Spleen (tissue), 11 donors: ENCODE results near the gene SV2C. TPM values are rescaled to one million over a fixed set of nuclear protein-coding genes. Genes with fewer than 3 reads are reported as not detected.

Experiments used
- DNase-seq: peaks from one replicate; pipeline ENCODE4 v3.0.0-alpha.2; 2020
- H3K27ac ChIP-seq, 8 donors: fragments of 200-600 bp; sonication (generic) in 7 of 8; 1 replicate in 4 of 8; 2 replicates in 4 of 8; pipeline versions ENCODE4 v1.5.0 to v1.8.0; 2016 to 2021; ENCODE audit warnings: inconsistent platforms in 4 of 8, mild to moderate bottlenecking in 4 of 8, moderate library complexity in 1 of 8
- H3K27me3 ChIP-seq, 7 donors: fragments of 200-600 bp; sonication (generic) in 6 of 7; replicated peaks in 1 of 7; 1 replicate in 4 of 7; 2 replicates in 3 of 7; pipeline versions ENCODE4 v1.5.0 to v1.8.0; 2016 to 2021; ENCODE audit warnings: inconsistent platforms in 3 of 7, mild to moderate bottlenecking in 1 of 7
- H3K36me3 ChIP-seq, 6 donors: fragments of 200-600 bp; sonication (generic) in 5 of 6; 1 replicate in 4 of 6; 2 replicates in 2 of 6; pipeline versions ENCODE4 v1.5.0 to v1.8.0; 2016 to 2021; ENCODE audit warnings: inconsistent platforms in 2 of 6
- H3K4me1 ChIP-seq, 6 donors: fragments of 200-600 bp; sonication (generic) in 5 of 6; 1 replicate in 3 of 6; 2 replicates in 3 of 6; pipeline versions ENCODE4 v1.5.0 to v1.8.0; 2016 to 2021; ENCODE audit warnings: inconsistent platforms in 3 of 6
- H3K4me3 ChIP-seq, 8 donors: fragments of 200-600 bp; sonication (generic) in 7 of 8; 1 replicate in 4 of 8; 2 replicates in 4 of 8; pipeline versions ENCODE4 v1.5.0 to v1.8.0; 2016 to 2021; ENCODE audit warnings: inconsistent platforms in 4 of 8, mild to moderate bottlenecking in 4 of 8, moderate library complexity in 2 of 8
- H3K9me3 ChIP-seq, 8 donors: fragments of 200-600 bp; sonication (generic) in 7 of 8; 1 replicate in 4 of 8; 2 replicates in 4 of 8; pipeline versions ENCODE4 v1.5.0 to v1.8.0; 2016 to 2021; ENCODE audit warnings: inconsistent platforms in 4 of 8
- POLR2A ChIP-seq, 3 donors: fragments of 450-650 bp; IDR thresholded peaks; one replicate each; pipeline ENCODE4 v1.5.1; 2017; ENCODE audit warnings: antibody characterized with exemption in 3 of 3, mild to moderate bottlenecking in 1 of 3
- POLR2AphosphoS5 ChIP-seq, 3 donors: sonication (generic); formaldehyde crosslinking; IDR thresholded peaks; one replicate each; pipeline ENCODE4 v1.5.1; 2017; ENCODE audit warnings: antibody characterized with exemption in 3 of 3
- WGBS, 5 donors: extraction: QIAGEN DNeasy Blood & Tissue Kit in 3 of 5; methylation state at CpG; one replicate each; pipeline versions ENCODE4 v1.1.5 to v1.1.7; 2013 to 2018; 5-methylcytosine and 5-hydroxymethylcytosine counted together
- intact Hi-C: fragments of 100-400 bp; cut with DNase I; formaldehyde crosslinking; loops from one replicate; pipeline ENCODE4 v1.15.0; 2023; ENCODE audit warnings: low total_unique reads
- polyA plus RNA-seq, 3 donors: library from polyadenylated mRNA; stranded (reverse); fragments of 200-250 nt; gene quantifications; one replicate each; pipeline ENCODE4 v1.2.1, GENCODE V29; 2013
- total RNA-seq, 7 donors: library from RNA; depleted of rRNA in 3 of 7; stranded (reverse); fragments of >200 nt in 3 of 7; fragmentation: NEBNext Ultra II Directional in 4 of 7; extraction: Animal tissue kit (Norgen Biotek cat#: 25700) in 4 of 7; gene quantifications; one replicate each; pipeline versions ENCODE4 v1.1.0 to v1.2.1, GENCODE V29; 2016 to 2021
- TF ChIP-seq, protein P1 (sequence below), 11 experiments: fragments of 200-600 bp in 7 of 11; fragments of 450-650 bp in 4 of 11; sonication (generic) in 4 of 11; IDR thresholded peaks in 8 of 11; conservative IDR thresholded peaks in 3 of 11; 1 replicate in 7 of 11; 2 replicates in 4 of 11; pipeline versions ENCODE4 v1.4.0 to v1.8.0; 2016 to 2021; ENCODE audit warnings: antibody characterized with exemption in 11 of 11, inconsistent platforms in 4 of 11, mild to moderate bottlenecking in 1 of 11
- donor health status: healthy with polysubstance abuse.
- donor health status: DM: no; HTN: no; CAD: no; lungs with moderate emphysema.
- donor health status: DM: no; HTN: no; CAD: no.
- donor health status: Bipolar disorder and iron deficiency.
- donor health status: healthy.
- donor health status: DM: no; HTN: no; CAD: no.
- donor health status: DM: yes; HTN: yes; CAD: no.

Gene SV2C
- total and polyA plus RNA-seq, 10 donors: 0.02 to 0.43 (median 0.11) TPM

DNA sequence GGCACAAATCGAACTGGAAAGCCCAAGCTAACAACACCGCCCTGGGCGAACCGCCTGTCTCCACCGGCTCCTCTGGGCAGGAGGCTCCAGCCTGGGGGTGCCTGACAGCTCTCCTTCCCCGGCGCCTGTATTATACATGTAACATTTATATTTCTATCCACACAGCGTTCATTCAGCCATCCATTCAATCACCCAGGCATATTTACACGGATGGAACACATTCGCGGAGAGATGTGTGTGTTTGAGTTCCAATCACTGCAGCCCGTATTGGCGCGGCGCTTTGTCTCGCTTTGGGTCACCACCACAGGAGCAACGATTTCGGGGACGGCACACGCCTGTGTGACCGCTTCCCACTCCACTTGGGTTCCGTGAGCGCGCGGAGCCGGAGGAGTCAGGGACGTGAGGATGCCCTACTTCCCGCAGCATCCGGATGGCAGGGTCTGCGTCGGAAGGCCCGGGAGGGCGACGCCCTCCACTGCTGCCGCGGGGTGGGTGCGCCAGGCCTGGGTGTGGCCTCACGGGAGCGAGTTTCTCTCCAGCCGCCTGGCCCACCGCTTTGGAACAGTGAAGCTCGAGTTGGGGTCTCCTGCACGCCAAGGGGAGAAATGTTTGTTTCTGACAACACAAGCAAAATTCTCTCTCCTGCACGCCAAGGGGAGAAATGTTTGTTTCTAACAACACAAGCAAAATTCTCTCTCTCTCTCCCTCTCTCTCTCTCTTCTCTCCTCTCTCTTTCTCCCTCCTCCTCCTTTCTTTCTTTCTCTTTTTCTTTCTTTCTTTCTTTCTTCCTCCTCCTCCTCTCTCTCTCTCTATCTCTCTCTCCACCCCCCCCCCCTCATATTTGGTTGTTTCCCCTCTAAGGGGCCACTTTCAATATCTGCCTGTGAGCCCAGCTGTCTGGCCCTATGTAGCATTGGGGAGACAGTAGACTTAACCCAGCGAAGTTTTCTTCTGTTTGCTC is 1.1 kb upstream of the SV2C start:
- peak; percentile 74 for DNase-seq
- Histone ChIP-seq H3K4me3 (peak overlapping the region in 5 of 8 donors; percentile 4 to 63 (median 7)), H3K27me3 (peaks cover 0 to 93% (median 55%) of the 10 kb centered on the region in 7 donors), H3K27ac (no peak overlapping the region), H3K36me3 (no peaks in the 10 kb centered on the region), H3K4me1 (peaks cover 18 to 40% (median 35%) of the 10 kb centered on the region in 6 donors), H3K9me3 (no peaks in the 10 kb centered on the region)
- intact Hi-C loops: no loop called here
- WGBS, 5 donors: 4 to 10% (median 5%) methylated on average over 38 to 45 of the region's 45 CpGs
- TF ChIP-seq POLR2A (IDR thresholded peaks at IDR 0.05): no peak
- TF ChIP-seq POLR2AphosphoS5 (IDR thresholded peaks at IDR 0.05): no peak
- TF ChIP-seq, protein P1, sequence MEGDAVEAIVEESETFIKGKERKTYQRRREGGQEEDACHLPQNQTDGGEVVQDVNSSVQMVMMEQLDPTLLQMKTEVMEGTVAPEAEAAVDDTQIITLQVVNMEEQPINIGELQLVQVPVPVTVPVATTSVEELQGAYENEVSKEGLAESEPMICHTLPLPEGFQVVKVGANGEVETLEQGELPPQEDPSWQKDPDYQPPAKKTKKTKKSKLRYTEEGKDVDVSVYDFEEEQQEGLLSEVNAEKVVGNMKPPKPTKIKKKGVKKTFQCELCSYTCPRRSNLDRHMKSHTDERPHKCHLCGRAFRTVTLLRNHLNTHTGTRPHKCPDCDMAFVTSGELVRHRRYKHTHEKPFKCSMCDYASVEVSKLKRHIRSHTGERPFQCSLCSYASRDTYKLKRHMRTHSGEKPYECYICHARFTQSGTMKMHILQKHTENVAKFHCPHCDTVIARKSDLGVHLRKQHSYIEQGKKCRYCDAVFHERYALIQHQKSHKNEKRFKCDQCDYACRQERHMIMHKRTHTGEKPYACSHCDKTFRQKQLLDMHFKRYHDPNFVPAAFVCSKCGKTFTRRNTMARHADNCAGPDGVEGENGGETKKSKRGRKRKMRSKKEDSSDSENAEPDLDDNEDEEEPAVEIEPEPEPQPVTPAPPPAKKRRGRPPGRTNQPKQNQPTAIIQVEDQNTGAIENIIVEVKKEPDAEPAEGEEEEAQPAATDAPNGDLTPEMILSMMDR (IDR thresholded peaks at IDR 0.05 in 8 of 11, conservative IDR thresholded peaks at IDR 0.05 in 3 of 11): no peak

- peaks cover 0 to 94% (median 59%) of the 10 kb centered on the region in 7 donors for H3K27me3 ChIP-seq
- H3K4me3 ChIP-seq: peak overlapping the region in 7 of 8 donors; percentile 20 to 63 (median 33)
- 1 to 4% (median 2%) methylated on average over 30 to 50 of the region's 50 CpGs for WGBS, 5 donors
- TF ChIP-seq POLR2A (IDR thresholded peaks at IDR 0.05) (no peak), POLR2AphosphoS5 (IDR thresholded peaks at IDR 0.05) (no peak)
- TF ChIP-seq, protein P1 (IDR thresholded peaks at IDR 0.05 in 8 of 11, conservative IDR thresholded peaks at IDR 0.05 in 3 of 11): no peak
- peaks cover 0 to 7% (median 0%) of the 10 kb centered on the region in 8 donors for H3K9me3 ChIP-seq
- intact Hi-C loops: no loop called here
- DNase-seq: peak; percentile 67
- no peak overlapping the region for H3K27ac ChIP-seq
- peaks cover 18 to 40% (median 35%) of the 10 kb centered on the region in 6 donors for H3K4me1 ChIP-seq
- H3K36me3 ChIP-seq: no peaks in the 10 kb centered on the region
Observed at GRCh38 chr5:76083555-76084495, 642 bp downstream of the SV2C start.

- Histone ChIP-seq H3K9me3 (peaks cover 0 to 12% (median 0%) of the 10 kb centered on the region in 8 donors), H3K36me3 (no peaks in the 10 kb centered on the region), H3K4me3 (peak overlapping the region in 6 of 8 donors; percentile 19 to 63 (median 34)), H3K4me1 (peaks cover 18 to 40% (median 35%) of the 10 kb centered on the region in 6 donors), H3K27me3 (peaks cover 0 to 92% (median 59%) of the 10 kb centered on the region in 7 donors), H3K27ac (no peak overlapping the region)
- intact Hi-C loops: no loop called here
- WGBS, 5 donors: 2 to 8% (median 2%) methylated on average over 57 to 74 of the region's 74 CpGs
- DNase-seq: peak; percentile 62
- TF ChIP-seq, protein P1 (IDR thresholded peaks at IDR 0.05 in 8 of 11, conservative IDR thresholded peaks at IDR 0.05 in 3 of 11): no peak
- TF ChIP-seq POLR2AphosphoS5 (IDR thresholded peaks at IDR 0.05) (no peak), POLR2A (IDR thresholded peaks at IDR 0.05) (no peak)
Observed at GRCh38 chr5:76084496-76085242, 1.5 kb downstream of the SV2C start.
